NCI-H1105 treated with DMSO at 0.1 percent for 48 hours (cell line): ENCODE data around the gene CHD5.

Experiments used
- DNase-seq: peaks from one replicate; lab custom pipeline; 2025; lab: John Stamatoyannopoulos, UW

Gene CHD5

DNA sequence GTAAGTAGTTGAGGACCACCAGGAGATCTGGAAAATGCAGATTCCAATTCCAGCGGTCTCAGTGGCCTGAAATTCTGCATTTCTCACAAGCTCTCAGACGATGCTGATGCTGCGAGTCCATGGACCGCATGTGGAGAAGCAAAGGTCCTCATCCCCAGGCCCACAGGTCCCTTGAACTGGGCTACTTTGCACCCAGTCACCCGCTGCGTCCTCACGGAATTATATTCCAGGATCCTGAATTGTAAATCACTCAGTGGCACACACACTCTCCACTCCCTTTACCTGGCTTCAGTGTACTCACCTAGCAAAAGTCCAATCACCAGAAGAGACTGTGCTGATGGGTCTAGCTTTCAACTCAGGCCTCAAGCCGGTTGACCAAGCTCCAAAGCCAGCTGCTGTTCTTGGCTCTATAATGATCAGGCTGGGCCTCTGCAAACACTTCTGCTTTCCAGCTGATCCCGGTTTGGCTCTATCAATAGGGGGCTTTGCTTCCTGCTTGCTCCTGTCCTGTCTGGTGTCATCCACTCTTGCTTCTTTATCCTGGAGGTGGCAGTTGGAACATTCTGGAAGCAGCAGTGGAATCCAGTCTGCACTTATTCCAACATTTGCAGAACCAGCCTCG is 20.2 kb upstream of the CHD5 start:
- no peak for DNase-seq

DNA sequence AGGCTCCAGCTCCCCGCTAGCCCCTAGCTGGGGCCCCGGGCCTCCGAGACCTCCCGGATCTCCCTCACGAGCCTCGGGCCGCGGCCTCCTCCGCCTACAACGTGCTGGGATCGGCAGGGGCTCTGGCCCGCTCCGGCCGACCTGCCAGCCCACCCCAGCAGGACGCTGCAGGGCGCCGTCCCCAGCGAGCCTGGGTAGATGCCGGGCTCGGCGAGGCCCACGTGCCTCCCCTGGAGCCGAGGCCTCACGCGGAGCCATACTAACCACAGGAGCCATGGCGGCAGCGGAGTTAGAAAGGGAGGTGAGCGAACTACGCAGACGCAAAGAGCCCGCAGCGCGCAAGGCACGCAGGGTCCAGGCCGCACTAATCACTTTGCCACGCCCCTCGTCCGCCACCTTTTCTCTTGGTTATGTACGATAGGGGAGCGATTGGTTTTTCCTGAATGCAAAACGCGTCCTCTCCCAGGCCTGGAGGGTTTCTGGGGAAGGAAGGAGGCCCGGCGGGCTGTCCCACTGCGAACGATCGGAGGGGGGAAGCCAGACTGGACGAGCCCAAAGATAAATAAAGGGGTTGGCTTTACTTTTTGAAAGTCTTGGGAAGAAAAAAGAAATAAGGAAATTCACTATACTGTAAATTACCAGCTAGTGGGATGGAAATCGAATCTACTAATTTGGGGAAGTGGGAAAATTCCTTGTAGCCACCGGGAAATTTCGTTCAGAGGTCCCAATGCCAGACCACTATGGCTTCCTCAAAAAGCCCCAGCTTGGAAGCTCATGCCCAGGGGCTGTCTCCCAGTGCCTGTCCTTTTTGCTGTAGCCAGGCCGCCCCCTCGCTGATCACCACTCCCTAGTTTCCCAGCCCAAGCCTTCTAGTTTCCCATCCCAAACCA is 19.4 kb upstream of the CHD5 start, which contains the start of gene RPL22:
Gene RPL22 (minus strand): TSS at position 298 of the 890 bp plus-strand sequence. CDS start 22 bp downstream, at position 276.
- peak; percentile 99 for DNase-seq

DNA sequence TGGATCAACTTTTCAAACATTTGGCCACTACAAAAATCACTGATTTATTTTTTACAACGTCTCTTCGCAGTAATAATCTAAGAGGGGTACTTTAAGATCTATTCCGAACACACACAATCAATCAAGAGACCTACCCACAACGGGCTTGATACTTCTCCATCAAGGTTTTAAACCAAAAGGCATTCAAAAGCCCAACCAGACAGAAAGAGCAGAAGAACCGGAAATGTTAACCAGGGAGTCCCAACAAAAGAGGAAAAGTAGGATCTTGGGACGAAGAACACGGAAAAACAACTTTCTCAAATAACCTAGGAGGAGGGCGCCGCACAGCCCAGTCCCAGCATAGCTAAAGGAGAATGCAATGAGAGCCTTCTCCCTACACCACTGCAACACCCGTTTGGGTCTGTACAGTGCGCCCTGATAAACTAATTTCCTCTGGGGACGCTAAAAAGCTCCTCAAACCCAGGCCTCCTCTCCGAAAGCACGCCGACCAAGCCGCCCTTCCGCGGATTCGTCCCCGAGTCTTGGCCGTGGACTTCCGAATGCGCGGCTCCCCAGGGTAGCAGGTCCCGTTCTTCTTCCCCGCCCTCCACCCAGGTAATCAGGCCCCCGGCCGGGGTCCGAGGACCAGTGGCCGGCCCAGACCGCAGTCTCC is 18.7 kb upstream of the CHD5 start:
- no peak for DNase-seq

DNA sequence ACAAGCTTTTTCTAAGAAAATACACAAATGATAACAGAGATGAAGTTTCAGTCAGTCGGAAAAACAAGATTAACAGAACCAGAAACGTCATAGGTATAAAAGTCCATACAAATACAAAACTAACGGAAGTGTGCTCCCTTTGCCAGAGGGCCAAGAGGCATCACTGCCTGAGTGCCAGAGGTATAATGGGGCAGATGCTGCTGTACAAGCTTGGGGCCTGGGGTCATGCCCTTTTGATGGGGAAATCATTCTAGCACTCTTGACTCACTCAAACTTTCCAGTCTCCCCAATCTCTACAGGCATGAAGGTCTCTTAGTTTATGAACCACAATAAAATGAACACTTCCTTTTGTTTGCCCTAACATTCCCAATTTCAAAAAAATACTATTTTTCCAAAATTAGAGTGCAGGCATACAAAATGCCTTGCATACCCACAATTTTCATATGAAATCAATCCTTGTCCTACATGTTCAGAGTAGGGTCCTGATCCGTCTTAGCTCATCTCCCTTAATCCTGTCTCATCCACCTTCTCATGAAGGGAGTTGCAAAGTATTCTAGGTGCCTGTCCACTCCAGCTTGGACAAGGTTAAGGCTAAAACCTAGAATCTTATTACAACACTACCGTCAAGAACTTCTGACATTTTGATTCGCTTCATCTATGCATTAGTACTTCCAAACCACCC is 17.8 kb upstream of the CHD5 start:
- DNase-seq, result no peak

DNA sequence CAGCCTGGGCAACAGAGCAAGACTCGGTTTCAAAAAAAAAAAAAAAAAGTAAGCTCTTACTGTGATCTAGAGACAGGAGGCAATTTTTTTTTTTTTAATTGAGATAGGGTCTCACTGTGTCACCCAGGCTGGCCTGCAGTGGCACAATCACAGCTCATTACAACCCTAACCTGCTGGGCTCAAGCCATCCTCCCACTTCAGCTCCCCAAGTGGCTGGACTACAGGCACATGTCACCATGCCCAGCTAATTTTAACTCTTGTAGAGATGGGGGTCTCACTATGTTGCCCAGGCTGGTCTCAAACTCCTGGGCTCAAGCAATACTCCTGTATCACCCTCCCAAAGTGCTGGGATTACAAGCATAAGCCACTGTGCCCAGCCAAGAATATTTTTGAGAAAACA is 11.8 kb upstream of the CHD5 start:
- DNase-seq, result no peak

DNA sequence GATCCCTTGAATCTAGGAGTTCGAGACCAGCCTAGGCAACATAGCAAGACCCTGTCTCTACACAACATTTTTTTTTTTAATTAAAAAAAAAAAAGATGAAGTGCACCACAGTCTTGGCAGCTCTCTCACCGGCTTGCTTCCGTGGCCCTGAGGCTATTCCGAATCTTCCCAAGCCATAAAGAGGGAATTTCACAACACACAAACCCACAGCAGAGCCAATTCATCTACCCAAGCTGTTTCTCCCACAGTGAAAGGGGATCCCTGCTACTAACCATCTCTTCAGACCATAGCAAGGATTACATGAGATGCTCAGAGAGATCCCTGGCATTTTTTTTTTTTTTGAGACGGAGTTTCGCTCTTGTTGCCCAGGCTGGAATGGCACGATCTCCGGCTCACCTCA is 8.3 kb upstream of the CHD5 start:
- DNase-seq, result no peak

DNA sequence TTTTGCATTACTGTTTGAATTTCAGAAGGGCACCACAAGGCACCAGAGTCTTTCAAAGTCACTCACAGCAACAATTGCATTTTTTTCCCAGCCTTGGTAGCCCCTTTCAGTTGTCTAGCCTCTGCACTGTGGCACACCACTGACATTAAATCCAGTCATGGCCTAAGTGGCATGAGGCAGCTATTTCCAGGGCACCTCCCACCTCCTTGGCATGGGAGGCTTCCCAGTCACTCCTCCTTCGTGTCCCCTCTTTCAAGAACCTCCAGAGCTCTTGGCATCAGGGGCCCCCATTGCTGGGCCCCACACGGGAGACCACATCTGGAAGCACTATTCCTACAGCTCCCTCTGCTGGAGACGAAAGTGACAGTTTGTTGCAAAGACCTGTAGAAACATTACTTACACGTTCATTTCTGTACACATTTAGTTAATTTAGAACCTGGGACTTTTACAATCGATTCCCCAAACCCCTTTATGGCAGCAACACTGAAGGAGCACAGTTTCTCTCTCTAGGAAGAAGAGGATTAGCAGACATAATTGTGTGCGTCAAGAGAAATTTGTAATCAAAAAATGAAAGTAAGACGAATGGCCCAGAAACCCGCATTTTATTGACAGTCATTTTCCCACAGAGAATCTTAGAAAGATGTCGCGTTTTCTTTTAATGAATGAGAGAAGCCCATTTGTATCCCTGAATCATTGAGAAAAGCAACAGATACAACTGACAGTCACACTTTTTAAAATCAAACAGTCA is 5.7 kb upstream of the CHD5 start:
- DNase-seq, result peak; percentile 38

DNA sequence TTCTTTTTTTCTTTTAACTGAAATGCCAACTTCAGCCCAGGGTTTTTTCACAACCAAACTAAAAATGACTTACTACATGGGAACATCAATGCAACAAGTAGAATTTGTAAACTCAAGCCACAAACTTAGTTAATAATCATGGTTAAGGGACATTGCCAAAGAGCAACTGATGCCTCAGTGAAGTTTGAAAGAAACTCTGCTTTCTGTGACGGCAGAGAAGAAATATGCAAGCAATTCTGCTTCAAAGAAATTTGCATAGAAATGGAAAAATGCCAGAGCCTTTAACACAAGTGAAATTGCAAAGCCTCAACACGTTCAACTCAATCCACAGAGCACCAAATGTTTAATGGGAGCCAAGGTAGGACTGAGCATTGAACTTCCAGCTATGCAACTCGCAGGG is 5.0 kb upstream of the CHD5 start:
- no peak for DNase-seq

DNA sequence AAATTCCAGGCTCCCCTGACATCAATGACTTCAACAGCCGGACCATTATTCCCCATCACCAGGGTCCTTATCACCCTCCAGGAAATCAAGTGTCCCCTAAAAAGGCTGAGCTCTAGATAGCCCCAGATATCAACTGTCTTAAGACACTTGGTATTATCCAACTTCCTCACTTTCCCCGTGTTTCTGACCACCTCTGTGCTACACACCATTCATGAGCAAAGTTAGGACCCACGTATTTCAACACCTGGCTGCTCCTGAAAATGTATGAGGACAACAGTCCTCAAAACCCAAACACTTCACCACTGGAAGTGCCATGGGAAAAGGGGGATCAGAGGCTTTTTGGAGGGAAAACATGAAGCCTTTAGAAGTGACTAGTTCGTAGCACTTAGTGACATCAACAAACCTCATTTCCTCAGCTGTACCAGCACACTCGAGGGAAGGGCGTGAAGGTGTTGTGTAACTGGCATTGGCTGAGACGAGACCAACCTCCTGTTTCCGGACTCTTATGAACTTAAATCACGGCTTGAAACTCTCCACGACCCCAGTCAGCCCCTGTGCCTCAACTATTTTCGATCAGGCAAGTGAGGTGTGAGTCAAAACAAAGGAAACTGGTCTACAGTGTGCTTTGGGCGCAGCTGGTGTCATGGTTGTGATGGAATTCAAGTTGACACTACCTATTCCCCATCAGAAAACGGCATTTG is 4.1 kb upstream of the CHD5 start:
- DNase-seq, result no peak

DNA sequence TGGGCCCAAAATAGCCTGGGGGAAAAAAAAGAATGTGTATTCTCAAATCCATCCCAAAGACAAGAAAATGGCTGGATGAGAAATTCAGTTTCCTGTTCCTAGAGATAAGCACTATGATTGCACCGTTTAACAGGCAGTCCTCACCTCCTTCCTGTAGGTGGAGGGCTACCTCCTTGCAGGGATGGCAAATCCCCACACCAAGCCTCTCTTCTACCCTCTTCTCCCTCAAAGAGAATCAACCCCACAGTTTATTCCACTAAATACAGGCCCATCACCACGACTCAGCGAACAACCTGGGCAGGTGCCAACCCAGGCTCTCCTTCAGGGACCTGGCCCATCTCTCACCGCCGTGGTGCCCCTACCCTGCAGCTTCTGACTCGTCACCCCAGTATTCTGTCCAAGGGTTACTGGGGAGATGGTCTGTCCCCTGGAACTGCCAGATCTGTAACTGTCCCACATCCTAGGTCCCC is 3.4 kb upstream of the CHD5 start:
- DNase-seq, result no peak

DNA sequence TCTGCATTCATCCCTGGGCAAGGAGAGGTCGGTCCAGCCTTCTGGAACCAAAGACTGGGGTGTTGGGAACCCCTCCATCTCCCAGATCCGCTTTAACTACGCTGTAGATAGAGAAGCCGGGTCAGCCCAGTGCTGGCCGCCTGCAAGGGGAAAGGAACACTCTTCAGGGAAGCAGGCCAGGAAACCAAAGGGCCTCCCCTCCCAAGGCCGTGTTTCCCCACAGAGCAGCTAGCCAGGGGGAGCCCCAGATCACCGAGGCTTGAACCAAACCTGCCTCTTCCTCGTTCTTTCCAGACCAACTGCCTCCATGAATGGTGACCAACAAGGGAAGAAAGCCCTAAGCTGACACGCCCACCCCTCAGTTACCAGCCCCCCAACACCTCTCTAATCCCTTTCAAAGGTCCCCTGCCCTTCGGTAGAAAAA is 1.2 kb upstream of the CHD5 start:
- DNase-seq, result no peak

DNA sequence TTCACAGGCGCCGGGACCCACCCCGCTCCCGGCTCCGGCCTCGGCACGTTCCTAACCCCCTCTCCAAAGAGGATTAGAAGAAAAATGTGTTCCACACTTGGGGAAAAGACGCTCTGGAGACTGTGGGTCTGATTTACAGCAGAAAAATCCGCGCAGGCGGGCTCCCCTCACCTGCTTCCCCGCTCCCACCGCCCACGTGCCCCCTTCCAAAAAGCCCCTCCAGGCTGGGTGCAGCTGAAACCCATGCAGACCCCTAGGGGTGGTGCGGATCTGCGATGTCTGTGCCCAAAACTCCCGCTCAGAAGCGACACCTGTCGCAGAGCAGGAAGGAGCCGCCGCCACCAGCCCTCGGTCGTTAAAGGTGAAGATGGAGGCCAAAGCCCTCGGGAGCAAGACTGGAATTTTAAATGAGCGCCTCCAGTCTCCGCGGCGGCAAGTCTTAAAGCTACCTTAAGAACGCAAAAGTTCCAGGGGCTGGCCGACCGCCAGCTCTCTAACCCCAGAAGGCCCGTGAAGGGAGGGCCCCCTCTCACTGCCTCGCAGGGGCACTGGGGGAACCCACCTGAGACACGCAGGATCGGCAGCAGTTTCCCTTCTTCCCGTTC is 688 bp upstream of the CHD5 start:
- peak; percentile 31 for DNase-seq

DNA sequence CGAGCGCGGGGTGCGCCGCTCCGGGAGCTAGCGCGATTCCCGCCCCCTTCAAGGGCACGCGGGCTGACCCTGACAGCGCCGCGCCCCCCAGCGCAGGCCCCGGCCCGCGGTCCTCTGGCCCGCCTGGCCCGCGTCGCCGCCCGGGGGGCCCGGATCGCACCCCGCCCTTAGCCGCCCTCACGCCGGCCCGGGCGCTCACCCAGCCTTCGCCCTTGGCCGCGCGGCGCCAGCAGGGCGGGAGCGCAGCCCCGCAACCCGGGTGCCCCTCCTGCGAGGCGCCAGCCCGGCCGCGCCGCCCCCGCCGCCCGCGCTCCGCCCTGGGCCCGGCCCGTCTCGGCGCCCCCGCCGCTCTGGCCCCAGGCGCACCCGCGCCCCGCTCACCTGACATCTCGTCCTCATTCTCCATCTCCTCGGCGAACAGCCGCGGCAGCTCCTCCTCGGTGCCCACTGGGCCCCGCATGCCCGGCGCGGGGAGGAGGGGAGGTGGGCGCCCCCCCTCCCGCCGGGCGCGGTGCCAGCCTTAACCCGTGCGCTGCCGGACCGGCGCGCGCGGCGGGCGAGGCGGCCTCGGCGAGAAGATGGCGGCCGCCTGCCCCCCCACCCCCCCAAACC is 451 bp downstream of the CHD5 start:
- peak; percentile 45 for DNase-seq

DNA sequence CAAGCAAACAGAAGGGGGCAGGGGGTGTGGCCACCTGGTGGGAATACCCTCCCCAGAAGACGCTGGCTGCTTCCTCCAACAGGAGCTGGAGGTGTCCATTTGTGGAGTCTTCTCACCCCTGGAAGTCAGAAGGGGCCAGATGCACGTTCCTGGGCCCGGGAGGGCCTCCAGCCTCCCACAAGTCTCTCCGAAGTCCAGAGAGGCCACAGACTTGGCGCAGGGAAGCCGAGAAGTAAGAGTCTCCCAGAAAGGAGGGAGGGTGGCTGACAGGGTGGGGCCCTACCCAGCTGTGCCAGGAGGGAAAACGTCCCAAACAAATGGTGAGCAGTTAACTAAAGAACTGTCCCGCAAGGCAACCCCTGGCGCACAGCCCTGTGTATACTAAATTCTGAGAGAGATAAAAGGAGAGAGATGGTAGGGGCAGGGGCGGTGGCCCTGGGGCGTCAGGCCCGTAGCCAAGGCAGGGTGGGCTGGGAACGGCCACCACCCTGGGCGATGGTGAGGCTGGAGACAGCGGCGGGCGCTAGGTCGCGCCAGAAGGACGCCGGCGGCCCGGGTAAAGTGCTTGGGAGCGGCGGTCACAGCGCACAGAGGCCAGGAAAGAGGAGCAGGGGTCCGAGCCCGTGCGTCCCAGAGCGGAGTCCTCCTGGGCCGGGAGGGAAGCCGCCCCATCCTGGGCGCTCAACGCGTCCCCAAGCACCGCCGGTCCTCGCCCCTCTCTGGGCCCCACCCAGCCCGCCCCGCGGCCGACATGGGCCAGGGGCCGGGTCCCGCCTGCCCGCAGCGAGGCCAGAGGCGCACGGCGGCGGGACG is 1.2 kb downstream of the CHD5 start:
- no peak for DNase-seq

DNA sequence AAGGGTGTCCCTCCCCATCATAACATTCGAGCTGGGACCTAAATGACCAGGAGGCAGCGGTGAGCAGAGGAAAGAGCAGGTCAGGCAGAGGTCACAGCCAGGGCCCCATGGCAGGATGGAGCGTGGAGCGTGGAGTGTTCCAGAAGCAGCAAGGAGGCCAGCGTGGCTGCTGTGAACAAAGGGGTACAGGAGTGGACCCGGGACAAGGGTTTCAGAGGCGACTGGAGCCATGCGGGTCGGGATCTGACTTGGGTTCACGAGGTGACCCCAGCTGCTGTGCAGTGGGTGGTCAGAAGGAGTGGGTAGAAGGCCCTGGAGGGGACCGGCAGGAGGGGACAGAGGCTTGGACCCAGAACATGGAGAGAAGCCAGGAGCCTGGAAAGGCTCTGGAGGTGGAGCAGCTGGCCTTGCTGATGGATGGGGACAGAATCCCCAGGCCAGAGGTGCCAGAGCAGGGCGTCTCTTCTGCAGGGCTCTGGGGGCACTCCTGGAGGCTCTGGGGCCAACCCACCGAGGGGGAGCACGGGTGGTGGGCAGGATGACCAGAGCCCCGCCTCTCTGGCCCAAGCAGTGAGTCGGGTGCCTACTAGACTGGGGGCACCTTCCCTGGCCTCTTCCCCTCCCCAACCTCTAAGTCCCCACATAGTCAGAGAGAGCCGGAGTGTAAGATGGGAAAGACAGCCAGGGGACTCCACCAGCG is 2.3 kb downstream of the CHD5 start:
- no peak for DNase-seq

DNA sequence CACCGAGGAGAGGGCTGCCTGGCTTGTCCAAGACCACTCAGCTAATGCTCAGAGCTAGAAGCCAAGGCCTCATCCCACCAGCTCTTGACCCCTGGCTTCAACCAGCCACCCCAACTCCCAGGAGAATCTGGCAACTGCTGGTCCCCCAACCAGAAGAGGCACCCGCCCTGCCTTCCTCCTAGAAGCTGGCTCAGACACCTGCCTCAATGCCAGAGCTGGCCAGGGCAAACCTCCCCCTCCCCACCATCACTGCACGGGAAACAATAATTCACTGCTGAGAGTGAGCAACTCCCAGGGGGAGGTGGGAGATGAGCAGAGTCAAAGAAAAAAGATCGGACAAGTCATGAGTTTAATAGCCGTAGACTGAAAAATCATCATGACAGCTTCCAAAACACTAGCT is 3.3 kb downstream of the CHD5 start:
- DNase-seq, result no peak

DNA sequence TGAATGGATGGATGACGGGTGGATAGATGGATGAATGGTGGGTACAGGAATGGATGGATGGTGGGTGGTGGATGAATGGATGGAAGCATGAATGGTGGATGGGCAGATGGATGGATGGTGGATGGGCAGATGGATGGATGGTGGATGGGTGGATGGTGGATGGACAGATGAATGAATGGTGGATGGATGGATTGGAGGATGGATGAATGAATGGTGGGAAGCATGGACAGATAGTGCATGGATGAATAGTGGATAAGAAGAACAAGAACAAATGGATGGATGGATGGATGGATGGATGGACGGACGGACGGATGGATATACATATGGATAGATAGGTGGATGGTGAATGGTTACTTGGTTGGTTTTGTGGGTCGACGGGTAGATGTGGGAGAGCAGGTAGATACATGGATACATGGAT is 4.7 kb downstream of the CHD5 start:
- DNase-seq, result no peak

DNA sequence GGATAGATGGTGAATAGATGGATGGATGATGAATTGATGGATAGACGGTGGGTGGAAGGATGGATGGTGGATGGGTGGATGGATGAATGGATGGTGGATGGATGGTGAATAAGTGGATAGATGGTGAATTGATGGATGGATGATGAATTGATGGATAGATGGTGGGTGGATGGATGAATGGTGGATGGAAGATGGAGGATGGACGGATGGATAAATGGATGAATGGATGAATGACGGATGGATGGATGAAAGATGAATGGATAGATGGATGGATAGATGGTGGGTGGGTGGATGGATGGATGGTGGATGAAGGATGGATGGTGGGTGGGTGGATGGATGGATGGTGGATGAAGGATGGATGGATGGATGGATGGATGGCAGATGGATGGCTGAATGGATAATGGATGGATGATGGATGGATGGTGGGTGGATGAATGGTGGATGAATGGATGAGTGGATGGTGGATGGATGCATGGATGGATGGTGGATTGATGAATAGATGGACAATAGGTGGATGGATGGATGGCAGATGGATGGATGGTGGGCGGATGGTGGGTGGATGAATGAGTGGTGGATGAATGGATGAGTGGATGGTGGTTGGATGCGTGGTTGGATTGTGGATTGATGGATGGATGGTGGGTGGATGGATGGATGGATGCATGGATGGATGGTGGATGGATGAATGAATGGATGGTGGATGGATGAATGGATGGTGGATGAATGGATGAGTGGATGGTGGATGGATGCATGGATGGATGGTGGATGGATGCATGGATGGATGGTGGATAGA is 5.3 kb downstream of the CHD5 start:
- DNase-seq, result no peak
